A204.1 (cell line): ENCODE results near the gene GRK5.

ENCODE experiments used
- FAIRE-seq: peaks from 2 replicates; lab custom pipeline; 2012; peaks lifted over from hg19 to GRCh38; lab: Jason Lieb, UNC

GRK5 gene

GRCh38 chr10:119408072-119408471, 200.7 kb downstream of the GRK5 start:
- no peak for FAIRE-seq

GRCh38 chr10:119408969-119409371, 201.6 kb downstream of the GRK5 start:
- FAIRE-seq = no peak

- no peak for FAIRE-seq
These were observed 202.0 kb downstream of the GRK5 start for GRCh38 chr10:119409385-119409784.

GRCh38 chr10:119409906-119410305, 202.5 kb downstream of the GRK5 start:
- no peak for FAIRE-seq

DNA sequence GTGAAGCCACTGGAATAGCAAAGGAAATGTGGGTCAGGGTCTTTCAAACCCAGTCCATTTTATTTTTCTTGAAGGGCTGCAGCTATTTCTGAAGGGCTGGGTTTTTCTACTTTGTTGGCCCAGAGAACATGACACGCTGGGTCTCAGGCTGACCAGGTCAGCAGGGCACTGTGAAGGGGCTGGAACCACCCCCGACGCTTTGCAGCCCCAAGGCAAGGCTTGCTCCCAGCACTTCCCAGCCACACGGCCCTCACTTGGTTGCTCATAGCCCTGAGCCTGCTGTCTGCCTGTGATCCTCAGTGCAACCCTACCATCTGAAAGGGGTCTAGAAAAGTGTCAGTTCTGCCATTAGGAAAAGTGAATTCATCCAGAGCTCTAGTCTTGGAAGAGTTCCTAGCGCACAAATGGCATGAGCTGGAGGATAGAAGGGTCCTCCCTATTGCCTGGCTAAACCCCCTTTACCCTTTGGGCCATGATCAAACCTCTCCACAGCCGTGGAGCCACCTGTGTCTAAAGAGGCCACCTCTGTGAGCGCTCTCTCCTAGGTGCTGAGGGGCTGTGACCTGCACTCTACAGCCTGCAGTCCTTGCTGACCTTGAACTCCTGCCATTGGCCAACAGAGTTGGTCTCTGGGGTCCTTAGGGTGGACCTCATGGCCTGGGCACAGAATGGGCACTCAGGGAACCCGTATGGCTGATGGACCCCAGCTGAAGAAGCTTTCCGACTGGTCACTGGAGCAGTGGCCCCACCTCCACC, 203.2 kb downstream of the GRK5 start:
- no peak for FAIRE-seq

GRCh38 chr10:119412244-119413092, 205.1 kb downstream of the GRK5 start:
- FAIRE-seq = no peak

- FAIRE-seq = no peak
These were observed 205.7 kb downstream of the GRK5 start for GRCh38 chr10:119413093-119413453.

DNA sequence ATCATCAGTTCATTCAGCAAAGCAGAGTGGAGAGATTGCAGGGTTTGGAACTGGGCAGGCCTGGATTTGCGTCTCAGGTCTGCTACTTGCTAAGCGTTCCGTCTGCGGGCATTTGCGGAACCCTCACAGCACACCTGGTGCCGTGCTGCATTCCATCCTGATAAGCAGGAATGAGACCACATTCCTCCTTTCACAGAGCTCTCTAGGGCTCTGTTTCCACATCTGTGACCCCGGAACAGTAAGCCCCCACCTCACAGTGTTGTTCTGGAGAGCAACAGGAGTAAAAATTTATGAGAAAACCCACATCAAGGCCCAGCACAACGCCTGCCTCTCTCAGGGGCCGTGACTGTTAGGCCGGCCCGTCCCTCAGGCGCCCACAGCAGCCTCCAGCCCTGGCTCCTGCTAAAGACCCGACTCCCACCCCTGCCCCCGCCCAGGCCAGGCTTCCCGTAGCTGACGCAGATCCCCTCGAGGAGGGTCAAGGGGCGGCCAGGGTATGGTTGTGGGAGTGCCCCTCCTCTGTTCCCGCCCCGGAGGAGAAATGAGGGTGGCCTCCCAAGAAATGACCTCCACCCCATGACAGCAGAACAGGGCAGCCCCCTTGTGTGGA, 206.2 kb downstream of the GRK5 start:
- FAIRE-seq = no peak

- FAIRE-seq = no peak
These were observed 206.8 kb downstream of the GRK5 start for GRCh38 chr10:119414081-119414611.

DNA sequence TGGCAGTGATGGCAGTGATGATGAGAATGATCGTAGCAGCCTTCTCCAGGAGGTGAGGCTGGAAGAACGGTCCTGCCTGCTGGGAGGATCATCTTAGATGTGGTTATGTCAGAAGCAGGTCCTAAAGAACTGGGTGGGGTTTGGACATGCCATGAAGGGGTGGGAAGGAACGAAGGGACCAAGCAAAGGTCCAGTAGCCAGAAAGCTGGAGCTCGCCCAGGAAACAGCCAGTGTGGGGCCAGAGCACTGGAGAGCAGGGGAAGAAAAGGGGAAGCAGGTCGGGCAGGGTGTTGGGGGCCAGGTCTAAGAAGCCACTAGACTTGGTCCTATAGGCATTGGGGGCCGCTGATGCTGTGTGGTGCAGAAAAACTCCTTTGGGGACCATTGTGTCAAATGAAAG, 207.8 kb downstream of the GRK5 start:
- FAIRE-seq = no peak

GRCh38 chr10:119415536-119416503, 208.4 kb downstream of the GRK5 start:
- FAIRE-seq = no peak

GRCh38 chr10:119416855-119417254, 209.5 kb downstream of the GRK5 start:
- FAIRE-seq = no peak

DNA sequence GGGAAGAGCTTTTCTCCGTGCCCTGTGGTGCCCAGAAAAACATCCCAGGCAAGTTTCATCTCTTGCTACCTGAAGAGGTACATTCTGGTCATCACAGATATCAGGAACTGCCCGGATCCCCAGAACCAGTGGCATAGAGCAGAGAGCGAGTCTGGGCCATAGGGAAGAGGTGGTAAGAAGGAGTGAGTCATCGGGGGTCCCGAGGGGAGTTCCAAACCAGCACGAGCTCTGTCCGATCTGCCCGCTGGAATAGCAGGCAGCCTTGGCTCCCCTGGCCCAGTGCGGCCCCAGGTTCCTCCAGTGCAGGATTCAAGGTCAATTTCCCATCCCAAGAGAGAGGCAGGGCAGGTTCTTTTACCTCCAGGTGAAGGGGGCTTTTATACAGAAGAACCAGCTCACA, 210.5 kb downstream of the GRK5 start:
- no peak for FAIRE-seq

GRCh38 chr10:119418362-119418761, 211.0 kb downstream of the GRK5 start:
- FAIRE-seq = no peak

- FAIRE-seq = no peak
These were observed 212.6 kb downstream of the GRK5 start for GRCh38 chr10:119419931-119420330.

- no peak for FAIRE-seq
These were observed 213.8 kb downstream of the GRK5 start for GRCh38 chr10:119420950-119421875.

DNA sequence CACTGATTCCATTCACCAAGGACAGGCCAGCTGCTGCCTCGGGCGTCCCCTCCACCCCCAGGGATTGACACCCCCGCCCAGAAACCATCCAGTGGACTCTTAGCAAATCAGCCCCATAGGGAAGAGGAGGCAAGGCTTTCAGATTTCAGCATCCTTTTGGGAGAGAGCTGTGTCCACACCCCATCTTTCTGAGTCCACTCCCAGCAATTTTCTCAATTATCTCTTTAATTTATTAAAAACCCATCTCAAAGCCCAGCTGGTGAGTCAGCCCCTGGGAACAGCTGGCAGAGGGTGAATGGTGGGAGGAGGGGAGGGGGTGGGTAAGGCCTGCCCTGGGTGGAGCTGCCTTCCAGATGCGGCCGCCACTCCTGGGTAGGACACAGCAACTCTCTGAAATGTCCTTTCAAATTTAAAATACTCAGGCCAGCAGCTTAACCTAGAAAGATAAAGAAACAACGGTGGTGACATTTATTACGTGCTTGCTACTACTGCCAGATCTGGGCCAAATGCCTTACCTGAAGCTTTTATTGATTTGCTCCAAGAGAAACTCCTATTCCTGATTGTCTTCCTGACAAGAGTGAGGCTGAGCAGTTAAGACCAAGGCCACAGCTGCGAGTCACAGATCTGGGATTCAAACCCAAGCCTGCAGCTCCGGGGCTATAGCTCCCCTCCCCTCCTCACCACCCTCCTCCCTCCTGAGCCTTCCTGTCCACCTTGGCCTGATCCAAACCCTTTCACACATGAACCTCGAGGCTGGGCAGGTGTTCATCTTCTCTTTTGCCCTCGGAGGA, 214.7 kb downstream of the GRK5 start:
- FAIRE-seq = no peak

DNA sequence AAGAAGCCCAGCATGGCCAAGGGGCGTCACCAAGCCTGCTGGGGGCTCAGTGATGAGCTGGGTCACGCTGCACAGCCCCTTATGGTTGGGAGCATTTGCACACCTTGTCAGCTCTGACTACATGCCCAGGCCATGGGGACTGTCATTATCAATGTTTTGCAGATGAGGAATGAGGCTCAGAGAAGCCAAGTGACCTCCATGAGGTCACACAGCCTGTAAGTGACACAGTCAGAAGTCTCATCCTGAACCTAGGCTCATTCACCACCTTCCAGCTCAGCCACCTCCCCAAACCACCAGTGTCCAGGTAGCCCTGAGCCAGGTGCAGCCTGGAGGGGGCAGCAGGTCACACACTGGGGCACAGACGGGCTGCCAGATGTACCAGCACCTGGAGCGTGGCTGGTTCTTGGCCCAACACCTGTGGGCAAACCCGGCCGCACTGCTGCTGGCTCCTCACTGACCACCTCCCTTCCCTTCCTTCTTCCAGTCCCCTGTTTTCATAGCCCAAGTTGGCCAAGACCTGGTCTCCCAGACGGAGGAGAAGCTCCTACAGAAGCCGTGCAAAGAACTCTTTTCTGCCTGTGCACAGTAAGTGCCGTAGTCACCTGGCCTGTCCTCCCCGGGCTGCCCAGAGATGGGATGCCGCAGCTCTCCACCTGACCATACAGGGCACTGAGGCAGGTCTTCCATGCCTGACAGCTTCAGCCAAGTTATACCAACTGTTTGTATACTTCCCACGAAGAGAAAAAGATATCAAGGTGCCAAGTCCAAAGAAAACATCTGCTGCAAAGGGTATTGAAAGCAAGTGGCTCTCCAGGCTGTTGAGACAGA, 215.5 kb downstream of the GRK5 start:
- no peak for FAIRE-seq
